Fibroblast of the conjunctiva (primary cell): ENCODE data around the gene BUD31.
"Not testable (repeated sequence)": the region's sequence is repeated elsewhere in the genome, so short reads cannot be mapped to it uniquely, and the experiment has no call there.

Experiments used
- DNase-seq: peaks from one replicate; pipeline ENCODE4 v3.0.0-alpha.2; 2010; ENCODE audit warnings: low read depth

Gene BUD31

DNA sequence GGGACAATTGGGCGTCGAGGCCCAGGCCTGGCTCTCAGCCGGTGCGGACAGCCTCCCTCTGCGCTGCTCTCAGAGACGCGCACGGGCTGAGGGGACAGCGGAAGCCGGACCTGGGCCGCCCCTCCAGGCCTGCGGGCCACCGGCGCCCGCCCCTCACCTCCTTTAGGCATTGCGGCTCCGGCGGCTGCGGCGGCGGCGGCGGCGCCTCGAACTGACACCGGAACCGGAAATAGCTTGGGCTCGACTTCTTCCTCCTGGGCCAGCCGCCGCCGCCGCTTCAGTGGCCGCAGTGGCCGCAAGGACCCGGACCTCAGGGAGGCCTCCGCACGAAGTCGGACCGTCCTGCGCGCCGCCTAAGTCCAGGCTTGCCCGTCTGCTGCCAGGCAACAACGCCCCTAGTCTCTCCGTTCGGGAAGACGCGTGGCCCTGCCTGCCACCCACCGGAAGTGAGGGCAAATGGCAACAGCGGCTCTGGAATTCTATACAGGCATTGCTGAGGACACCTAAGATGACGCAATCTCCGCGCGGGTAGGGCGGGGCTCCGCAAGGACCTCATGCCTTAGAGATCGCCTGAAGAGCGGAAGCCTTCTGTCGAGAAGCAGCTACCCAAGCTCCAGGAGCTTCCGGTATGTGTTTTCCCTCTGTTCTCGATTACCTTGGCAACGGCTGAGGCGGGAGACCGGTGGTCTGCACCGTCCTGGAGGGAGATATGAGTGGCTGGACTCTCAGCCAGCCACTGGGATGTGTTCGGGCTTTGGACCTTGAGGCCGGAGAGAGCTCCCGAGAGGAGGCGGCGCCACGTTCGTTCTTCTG, at the start of gene BUD31, which contains the start of gene PDAP1:
Gene BUD31 (plus strand): TSS at position 591 of the 813 bp plus-strand sequence. CDS start 2,124 bp downstream, outside the sequence.
Gene PDAP1 (minus strand): TSS at position 219 of the 813 bp plus-strand sequence. CDS start 49 bp downstream, at position 170.
- peak; percentile 93 for DNase-seq

- DNase-seq: no peak
Measured at GRCh38 chr7:99359465-99360154, 49.2 kb upstream of the BUD31 start.

DNA sequence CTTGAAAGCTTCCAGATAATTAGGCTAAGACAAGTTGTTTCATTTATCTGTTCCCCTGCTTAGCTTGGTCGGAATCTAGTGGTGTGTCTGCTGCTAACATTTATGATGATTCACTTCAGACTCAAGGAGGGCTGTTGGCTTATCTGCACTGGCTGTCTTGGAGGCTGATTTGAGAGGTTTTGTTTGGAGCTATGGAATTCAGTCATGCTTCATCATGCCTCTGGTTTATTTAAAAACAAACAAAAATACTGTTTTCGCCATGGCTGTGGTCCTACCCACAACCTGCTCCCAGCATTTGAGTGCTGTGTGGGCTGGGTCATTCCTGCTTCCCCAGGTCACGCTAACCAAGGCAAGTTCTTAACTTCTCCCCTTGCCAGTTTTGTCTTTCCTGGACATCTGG, 46.0 kb upstream of the BUD31 start:
- DNase-seq: no peak

DNA sequence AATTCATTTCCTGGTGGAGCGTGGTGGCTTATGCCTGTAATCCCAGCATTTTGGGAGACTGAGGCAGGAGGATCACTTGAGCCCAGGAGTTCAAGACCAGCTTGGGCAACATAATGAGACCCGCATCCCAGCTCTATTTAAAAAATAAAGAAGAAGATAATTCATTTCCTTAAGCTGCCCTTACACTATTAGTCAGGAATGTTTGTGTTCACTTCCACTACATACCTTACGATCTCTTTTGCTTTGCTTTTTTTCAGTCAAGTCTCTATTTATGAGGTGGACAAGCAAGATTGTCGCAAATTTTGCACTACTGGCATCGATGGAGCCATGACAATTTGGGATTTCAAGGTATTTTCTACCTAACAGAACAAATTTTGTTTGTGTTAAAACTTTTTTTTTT, 45.5 kb upstream of the BUD31 start:
- DNase-seq: no peak

DNA sequence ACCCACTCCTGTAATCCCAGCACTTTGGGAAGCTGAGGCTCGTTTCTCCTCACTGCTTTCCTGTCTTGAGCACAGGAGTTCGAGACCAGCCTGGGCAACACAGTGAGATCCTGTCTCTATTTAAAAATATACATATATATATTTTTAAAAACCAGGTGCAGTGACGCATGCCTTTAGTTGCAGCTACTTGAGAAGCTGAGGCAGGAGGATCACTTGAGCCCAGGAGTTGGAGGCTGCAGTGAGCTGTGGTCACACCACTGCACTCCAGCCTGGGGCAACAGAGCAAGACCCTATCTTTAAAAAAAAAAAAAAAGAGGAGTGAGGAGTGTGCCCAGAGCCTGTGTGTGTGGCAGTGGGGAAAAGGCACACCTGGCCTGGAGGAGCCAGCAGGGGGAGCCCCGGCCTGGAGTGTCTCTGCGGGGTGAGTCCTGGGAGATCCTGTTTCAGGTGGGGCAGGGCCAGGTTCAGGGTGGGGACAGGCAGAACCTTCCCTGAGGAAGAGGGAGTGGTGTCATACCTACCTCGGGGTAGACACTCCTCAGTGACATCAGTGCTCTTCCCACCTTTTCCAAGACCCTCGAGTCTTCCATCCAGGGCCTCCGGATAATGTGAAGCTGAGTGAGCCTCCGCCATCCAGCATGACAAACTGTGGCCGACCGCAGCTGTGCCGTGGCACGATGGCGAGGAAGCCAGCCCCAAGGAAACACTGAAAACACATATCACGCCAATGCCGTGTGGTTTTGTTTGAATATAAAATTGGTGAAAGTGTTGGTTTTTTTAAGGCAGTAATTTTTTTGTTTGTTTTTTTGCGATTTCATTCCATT, 43.2 kb upstream of the BUD31 start:
- DNase-seq: no peak

DNA sequence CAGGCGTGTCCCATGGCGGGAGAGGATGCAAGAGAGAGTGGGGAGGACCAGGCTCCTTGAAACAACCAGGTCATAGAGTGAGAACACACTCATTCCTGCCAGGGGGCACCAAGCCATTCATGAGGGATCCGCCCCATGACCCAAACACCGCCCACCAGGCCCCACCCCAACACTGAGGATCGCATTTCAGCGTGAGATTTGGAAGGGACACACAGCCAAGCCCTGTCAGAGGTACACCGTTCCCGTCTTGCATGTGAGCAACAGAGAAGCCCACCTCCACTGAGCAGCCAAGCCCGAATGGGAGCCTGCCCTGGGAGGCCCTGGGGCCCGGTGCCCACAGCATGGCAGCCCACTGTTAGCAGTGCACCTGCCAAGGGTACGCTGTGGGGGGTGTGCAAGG, 42.1 kb upstream of the BUD31 start:
- no peak for DNase-seq

DNA sequence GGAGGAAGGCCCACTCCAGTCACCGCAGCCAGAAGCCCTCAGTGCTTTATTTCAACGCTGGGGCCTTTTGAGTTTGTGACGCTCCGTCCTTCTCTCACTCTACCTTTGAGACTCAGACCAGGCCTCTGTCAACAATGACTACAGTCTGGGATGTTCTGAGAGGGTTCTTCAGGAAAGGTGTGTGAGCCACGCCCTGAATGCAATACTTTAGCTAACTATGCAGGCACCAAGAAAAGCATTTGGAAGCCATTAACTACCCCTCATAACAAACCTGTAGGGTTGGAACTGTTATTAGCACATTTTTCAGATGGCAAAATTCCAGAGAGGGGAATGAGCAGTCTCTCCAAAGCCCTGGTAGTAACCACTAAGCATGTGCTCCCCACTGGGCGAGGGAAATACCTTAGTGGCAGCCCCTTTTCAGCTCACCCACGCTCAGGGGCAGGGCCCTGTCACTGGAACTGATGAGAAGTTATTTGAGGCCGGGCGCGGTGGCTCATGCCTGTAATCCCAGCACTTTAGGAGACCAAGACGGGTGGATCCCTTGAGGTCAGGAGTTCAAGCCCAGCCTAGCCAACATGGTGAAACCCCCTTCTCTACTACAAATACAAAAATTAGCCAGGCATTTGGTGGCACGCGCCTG, 39.9 kb upstream of the BUD31 start:
- no peak for DNase-seq

DNA sequence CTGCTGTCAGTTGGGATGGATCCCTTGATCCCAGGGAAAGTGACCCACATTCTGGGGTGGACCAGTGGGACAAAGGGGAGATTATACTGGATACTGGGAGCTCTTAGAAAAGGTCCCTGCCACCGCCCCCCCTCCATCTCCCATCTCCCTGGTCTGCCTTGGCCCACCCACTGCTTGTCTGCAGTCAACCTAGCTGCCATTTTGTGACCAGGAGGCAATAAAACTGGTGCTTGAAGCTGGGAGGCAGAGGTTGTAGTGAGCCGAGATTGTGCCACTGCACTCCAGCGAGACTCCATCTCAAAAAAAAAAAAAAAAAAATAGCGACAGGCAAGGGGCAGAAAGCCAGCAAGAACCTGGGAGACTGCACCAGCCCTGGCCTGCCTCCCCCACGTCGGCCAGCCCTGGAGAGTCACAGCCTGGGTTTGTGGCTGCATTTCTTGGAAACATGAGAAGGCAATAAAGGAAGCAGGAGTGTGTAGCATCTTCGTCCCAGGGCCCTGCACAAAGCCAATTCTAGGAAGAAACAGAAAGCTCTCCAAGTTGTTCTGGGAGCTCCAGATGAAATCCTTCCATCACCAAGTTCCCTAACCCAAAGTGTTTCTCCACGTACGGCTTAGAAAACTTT, 38.9 kb upstream of the BUD31 start:
- no peak for DNase-seq

- no peak for DNase-seq
Measured at GRCh38 chr7:99371376-99371920, 37.3 kb upstream of the BUD31 start.

GRCh38 chr7:99372275-99373090, 36.3 kb upstream of the BUD31 start:
- DNase-seq: no peak

DNA sequence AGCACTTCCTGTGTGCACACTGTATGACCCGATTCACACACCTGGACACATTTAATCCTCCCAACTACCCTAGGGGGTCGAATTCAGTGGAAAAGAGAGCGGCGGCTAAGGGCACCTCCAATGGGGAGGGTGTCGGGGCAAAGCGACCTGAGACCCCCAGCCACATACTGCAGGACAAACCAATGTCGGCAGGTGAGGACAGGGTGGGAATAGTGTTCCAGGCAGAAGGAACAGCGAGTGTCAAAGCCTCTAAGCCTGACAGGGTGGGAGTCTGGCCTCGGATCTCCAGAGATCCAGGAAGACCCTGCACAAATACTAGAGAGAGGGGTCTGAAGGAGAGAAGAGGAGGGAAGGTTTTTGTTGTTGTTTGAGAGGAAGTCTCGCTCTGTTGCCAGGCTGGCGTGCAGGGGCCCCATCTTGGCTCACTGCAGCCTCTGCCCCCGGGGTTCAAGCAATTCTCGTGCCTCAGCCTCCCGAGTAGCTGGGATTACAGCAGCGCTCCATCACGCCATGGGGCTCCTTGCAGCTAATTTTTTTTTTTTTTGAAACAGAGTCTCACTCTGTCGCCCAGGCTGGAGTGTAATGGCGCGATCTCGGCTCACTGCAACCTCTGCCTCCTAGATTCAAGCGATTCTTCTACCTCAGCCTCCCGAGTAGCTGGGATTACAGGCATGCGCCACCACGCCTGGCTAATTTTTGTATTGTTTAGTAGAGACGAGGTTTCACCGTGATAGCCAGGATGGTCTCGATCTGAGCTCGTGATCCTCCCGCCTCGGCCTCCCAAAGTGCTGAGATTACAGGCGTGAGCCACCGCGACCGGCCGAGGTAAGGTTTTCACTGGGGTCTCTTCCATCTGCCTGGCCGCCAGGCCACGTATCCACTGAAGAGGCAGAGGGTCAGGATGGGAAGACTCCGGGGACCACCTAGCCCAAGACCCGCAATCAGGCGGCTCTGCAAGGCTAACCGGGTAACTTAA, 35.4 kb upstream of the BUD31 start:
- DNase-seq: no peak

- DNase-seq: no peak
Measured at GRCh38 chr7:99374111-99375064, 34.4 kb upstream of the BUD31 start, which contains the start of gene ARPC1B. TSS of gene ARPC1B (plus strand) at chr7:99374730. CDS start at chr7:99385715, 10,985 bp downstream.

DNA sequence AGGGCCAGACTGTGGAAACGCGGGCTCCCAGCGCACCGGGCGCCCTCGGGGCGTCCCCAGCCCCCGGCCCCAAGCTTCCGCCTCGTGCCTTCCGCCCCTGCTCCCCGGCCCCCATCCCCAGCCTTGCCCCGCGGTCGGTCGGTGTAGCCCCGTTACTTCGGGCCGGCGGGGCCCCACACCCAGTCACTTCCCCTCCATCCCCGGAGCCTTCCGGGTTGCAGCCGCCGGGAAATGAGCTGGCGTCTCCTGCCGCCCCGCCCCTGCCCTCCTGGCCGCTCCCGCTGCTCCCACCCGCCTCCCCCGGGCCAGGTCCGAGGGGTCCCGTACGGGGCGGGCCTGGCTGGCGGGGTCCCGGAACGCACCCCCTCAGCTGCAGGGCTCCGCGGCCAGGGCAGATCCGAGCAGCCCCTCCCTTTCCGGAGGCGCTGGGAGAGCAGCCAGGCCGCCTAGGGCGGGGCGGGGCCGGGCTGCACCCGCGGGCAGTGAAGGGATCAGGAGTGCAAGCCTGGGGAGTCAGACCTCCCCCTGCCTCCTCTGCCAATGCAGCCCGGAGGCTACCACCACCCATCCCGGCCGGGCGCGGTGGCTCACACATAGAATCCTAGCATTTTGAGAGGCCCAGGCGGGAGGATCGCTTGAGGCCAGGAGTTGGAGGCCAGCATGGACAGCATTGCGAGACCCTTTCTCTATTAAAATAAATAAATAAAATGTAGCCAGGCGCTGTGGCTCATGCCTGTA, 33.5 kb upstream of the BUD31 start:
- peak; percentile 62 for DNase-seq

DNA sequence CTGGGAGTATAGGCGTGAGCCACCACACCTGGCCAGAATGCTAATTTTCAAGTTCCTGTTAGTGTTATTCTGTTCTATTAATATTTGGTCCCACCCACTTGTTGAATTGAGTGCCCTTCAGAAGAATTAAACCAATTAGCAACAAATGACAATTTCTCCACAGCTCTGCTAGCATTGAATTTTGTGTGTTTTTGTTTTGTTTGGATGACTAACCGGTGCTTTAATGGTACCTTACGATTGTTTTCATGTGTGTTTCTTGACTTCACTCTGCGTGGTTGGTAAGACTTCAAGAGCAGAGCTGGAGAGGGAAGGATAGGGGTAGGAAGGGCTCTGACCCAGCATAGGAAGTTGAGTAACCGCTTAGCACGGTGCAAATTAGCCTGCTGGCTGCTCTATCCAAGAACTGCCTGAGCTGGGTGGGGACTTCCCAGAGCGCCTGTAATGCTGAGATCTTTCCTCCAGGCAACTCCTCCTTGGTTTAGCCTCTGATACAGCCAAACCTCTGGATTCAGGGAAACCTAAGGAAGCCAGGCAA, 29.7 kb upstream of the BUD31 start:
- DNase-seq: peak; percentile 91

DNA sequence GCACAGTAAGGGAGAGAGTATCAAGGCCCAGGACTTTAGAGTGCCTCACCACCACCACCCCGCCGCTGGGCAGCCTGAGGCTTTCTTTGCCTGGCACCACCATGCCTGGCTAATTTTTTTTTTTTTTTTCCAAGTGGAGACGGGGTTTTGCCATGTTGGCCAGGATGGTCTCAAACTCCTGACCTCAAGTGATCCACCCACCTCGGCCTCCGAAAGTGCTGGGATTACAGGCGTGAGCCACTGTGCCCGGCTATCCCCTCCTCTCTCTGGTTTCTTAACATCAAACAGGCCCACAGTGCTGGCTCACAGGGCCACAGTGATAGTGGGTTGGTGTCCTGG, 29.1 kb upstream of the BUD31 start:
- not testable (repeated sequence) for DNase-seq

- DNase-seq: no peak
Measured at GRCh38 chr7:99380032-99380822, 28.5 kb upstream of the BUD31 start.
